Cortex of kidney (tissue), 1 donor: Measurements from ENCODE around the gene LRCOL1.

Experiments
- DNase-seq: peaks from one replicate; lab custom pipeline; 2025; lab: John Stamatoyannopoulos, UW

LRCOL1 gene

DNA sequence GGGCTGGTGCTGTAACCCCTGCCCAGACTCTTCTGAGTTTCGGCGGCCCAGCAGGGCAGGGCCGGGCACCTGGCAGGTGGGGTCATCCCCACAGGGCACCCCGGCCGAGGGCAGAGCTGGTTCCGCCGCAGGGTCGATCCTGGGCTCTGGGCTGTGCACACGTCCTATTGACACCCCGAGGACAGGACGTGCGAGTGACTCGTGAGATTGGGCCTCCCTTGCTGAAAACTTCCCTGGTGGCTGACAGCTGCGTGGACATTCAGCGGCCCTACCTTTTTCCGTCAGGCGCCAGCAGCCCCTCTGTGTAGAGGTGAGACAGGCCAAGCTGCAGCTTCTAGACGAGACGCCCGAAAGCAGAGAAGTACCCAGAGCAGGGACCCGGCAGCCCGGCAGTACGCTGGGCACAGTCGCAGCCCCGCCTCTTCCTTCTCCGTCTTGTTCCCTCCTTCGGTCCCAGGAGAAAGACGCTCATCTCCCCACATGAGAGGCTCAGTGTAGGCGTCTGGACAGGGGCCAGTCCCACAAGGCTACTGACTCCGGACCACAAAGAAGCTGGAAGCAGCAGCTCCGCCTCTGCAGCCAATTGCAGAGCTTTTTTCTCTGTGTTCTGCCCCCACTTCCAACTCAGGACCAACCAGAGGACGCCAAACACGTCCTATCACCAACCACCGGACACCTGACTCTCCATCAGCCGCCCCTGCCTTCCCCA, at the start of gene LRCOL1:
Gene LRCOL1, minus strand, starts transcription at position 532 of the 709 bp plus-strand sequence. CDS start 4,331 bp downstream, outside the sequence.
- no peak for DNase-seq

DNA sequence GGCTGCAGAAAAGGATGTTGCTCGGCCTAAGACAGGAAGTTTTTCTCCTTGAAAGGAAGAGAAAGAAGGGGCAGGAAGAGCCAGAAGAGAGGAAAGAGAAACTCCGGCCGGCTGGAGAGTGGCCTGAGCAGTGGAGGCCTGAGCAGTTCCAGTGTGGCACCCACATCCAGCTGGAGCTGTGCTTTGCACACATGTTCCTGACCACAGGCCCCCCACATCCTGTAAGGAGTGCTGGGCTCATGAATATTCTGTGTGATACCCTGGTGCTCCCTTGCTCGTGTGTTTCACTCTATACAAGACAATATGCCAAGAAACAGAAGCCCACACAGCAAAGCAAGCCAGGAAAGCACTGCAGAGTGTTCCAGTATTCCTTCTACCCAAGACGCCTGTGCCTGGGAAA, 49.7 kb upstream of the LRCOL1 start:
- DNase-seq: no peak

DNA sequence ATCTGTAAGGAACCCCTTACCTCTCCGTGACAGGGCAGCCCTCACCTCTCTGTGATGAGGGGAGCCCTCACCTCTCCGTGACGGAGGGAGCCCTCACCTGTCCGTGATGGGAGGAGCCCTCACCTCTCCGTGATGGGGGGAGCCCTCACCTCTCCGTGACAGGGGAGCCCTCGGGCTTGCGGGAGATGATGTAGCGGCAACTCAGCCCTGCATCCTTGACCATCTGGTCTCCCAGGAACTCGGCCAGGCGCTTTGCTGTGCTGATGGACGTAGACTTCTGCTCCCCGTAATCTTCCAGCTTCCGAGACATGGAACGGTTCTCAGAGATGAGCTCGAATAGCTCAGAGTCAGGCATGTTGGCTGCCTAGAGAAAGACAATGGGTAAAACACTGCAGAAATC, 48.8 kb upstream of the LRCOL1 start:
- DNase-seq: no peak

GRCh38 chr12:132658149-132658894, 47.9 kb upstream of the LRCOL1 start:
- no peak for DNase-seq

DNA sequence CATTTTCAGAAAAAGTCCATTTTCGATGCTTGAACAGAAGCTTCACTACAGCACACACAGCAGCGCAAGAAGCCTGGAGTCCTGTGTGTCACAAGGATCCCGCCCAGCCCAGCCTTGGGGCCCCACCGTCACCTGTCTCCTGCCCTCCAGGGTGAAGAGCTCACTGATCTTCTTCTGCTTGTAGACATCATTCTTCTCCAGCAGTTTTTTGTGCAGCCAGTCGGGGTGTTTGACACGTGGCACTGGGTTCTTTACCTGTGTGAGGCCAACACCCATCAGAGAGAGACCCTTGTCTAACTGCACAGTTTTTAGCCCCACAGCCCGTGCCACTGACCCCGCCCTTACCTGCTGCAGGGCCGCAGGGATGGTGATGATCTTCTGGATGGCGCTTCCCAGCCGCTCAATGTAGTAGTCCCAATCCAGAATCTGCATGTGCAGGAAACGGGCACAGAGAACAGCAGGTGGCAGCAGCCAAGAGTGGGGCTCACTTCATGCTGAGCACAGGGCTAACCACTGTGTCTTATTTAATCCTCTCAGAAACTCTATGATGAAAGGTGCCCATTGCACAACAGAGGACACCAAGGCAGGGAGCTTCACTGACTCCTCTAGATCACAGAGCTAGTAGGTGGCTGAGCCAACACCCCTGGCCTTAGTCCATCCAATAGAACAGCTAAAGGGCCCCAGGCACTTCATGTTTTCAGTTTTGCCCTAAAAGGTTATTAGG, 46.8 kb upstream of the LRCOL1 start:
- no peak for DNase-seq

GRCh38 chr12:132653567-132654290, 43.3 kb upstream of the LRCOL1 start:
- DNase-seq: no peak

- no peak for DNase-seq
Observed at GRCh38 chr12:132651444-132652100, 41.2 kb upstream of the LRCOL1 start.

GRCh38 chr12:132649226-132649945, 39.0 kb upstream of the LRCOL1 start:
- no peak for DNase-seq

DNA sequence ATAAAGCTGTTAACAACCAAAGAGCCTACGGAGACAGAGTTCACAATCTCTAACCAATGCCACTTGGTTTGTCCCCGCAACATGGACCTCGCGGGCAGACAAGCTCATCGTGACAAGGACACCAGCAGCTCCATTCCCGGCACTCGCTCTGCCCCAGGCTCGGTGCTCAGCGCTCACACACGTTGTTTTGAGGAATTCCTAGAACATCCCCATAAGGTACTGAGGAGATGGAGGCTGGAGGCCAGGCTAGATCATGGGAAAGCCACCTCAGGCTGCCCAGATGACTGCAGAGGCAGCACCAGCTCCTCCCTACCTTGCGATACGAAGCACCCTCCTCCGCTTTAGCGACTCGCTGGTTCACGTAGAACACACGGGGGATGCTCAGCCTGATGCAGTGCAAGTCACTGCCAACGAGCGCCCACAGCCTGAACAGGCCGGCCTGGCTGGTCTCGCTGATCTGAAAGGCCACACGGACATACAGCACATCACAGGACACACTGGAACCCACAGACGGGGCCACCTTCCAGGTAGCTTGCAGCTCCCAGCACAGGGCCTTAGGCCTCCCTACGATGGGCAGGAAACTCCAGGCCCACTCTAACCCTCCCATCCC, 38.3 kb upstream of the LRCOL1 start:
- DNase-seq: no peak

DNA sequence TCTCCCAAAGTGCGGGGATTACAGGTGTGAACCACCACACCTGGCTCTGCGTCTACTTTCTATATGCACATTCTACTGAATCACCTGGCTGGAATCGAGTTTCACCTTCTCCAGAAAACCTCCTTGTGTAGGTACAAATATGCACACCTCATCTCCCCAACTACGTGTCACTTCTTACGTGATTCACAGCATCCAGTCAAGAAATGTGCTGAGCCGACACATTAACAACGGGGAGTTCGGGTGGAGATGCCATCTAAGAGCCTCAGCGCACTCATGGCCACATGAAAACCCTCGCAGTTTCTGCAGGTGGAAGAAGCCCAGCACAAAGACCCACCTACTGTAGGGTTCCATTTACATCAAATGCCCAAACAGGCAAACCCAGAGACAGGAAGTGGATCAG, 37.5 kb upstream of the LRCOL1 start:
- DNase-seq: no peak

DNA sequence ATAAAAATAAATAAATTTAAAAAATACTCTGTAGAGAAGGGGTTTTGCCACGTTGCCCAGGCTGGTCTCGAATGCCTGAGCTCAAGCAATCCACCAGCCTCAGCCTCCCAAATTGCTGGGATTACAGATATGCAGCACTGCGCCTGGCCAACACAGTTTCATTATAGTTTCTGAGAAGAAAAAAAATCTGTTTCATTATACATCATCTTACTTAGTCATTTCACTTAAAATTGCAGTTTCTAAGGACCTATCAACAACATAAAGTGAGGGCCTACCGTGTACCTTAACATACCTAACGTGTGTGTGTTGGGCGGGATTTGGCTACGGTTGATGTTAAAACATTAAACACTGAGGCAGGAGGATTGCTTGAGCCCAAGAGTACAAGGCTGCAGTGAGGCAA, 36.5 kb upstream of the LRCOL1 start:
- DNase-seq: no peak

GRCh38 chr12:132642846-132643835, 32.8 kb upstream of the LRCOL1 start:
- no peak for DNase-seq

GRCh38 chr12:132641811-132642650, 31.6 kb upstream of the LRCOL1 start:
- no peak for DNase-seq

DNA sequence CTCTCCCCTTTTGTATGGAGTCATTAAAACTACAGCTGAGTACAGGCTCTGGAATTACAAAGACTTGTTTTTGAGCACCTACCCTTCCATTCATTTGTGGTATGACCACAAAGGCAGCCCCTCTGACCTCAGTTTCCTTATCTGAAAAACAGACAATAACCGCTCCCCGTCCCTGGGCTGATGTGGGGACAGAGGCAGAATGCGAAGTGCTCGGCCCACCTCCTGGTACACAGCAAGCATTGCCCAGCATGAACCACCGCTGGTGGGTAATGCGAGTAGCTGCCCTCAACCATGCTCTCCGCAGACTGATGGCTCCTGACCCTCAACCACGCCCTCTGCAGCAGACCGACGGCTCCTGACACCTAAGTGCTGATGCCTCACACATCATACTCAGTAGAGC, 30.6 kb upstream of the LRCOL1 start:
- DNase-seq: no peak

DNA sequence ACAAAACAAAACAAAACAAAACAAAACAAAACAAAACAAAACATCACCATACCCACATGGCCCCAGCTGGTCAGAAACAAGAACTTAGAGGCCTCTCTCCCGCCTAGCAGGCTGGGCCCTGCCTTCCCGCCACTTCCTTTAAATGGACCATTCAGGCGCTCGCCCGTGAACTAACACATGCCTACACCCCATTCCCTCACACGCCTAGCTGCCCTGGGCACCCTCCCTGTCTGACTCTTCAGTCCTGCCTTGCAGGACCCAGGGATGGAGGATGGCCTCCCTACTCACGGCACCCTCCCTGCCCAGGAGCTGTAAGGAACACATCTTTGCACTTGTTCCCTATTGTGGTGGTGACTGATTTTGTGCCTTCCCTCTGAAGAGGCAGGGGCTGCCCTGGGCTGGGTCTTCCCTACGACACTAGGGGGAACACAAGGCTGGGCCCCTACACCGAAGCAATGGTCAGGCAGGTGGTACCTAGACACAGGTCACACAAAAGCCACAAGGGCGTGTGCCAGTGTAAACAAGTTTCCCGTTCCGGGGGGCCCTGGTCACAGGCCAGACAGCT, 29.7 kb upstream of the LRCOL1 start:
- DNase-seq: no peak

DNA sequence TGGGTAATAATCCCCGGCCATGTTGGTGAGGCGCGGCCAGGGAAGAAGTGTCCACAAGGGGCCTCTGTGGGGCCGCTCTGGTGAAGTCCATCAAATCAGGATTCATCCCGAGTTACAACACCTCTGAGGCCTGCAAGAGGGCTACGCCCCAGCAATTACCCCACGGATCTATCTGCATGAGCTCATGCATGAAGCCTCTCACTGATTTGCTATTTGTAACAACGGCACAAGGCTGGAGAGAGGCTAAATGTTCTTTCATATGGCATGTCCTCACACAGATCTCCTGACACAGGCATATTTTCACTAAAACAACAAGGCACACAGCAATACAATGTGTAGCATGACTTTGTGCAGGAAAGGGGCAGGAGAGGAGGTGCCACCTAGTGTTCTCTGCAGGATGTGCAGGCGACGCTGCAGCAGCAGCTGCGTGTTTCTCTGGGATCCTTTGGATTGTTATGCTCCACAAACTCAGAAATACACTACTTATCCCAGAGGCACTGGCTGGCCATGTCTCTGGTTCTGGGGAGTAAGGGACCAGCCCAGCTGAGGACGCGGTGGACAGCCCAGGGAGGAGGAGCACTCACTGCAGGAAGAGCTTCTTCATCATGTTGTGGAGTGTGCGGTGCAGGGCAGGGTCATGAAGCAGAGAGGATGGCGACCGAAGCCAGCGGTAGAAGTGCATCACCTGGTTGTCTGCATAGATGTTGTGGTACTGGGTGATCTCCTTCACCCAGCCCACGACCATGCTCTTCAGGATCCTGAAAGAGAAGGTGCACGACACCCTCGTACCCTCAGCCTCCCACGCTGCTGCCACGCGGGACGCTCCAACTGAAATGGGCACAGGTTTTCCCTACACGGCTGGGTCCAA, 28.4 kb upstream of the LRCOL1 start:
- DNase-seq: no peak

DNA sequence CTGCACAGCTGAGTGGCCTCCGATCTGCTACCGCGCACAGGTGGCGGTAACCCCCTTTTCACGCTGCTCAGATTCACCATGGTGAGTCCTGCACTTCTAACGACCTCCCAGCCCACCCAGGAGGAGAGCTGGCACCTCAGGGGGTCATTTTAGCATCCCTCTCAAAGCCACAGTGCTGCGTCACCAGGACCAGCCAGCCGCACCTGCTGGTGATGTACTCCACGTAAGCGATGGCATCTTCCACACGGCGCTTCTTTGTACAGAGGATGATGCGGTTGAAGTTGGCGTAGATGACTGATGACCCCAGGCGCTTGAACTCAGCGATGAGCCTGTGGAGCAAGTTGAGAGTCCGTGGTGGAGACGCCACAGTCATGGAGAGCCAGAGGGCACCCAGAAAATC, 27.4 kb upstream of the LRCOL1 start:
- no peak for DNase-seq
